ENCODE measurements around the gene APBA1.

DNA sequence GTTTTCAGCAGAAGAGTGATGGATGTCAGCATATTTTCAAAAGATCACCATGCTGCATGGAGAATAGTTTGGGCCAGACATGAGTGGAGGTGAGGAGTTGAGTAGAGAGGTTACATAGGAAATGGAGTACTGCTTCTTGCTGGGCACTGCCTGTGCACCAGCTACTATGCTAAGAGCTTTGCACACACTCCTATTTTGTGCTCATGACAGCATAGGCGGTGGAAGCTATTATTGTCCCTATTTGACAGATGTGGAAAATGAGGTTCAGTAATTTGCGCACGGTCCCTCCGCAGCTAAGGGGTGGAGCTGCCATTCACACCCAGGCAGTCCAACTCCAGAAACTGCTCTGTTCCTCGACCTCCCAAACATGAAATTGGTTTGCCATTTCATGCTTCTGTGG lies 279.3 kb downstream of the APBA1 start:
- TF ChIP-seq, protein P1, sequence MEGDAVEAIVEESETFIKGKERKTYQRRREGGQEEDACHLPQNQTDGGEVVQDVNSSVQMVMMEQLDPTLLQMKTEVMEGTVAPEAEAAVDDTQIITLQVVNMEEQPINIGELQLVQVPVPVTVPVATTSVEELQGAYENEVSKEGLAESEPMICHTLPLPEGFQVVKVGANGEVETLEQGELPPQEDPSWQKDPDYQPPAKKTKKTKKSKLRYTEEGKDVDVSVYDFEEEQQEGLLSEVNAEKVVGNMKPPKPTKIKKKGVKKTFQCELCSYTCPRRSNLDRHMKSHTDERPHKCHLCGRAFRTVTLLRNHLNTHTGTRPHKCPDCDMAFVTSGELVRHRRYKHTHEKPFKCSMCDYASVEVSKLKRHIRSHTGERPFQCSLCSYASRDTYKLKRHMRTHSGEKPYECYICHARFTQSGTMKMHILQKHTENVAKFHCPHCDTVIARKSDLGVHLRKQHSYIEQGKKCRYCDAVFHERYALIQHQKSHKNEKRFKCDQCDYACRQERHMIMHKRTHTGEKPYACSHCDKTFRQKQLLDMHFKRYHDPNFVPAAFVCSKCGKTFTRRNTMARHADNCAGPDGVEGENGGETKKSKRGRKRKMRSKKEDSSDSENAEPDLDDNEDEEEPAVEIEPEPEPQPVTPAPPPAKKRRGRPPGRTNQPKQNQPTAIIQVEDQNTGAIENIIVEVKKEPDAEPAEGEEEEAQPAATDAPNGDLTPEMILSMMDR (IDR thresholded peaks at IDR 0.05 in 8 of 11, conservative IDR thresholded peaks at IDR 0.05 in 3 of 11) = no peak
- no peak for TF ChIP-seq POLR2A (IDR thresholded peaks at IDR 0.05)
- no peak for TF ChIP-seq POLR2AphosphoS5 (IDR thresholded peaks at IDR 0.05)

Data from spleen (tissue), 7 donors.